Activated gamma-delta T cell treated with Interleukin-2 at 50 U/mL for 16 hours (primary cell): Measurements from ENCODE around the gene ELOVL6.
"Not testable (repeated sequence)": the region's sequence is repeated elsewhere in the genome, so short reads cannot be mapped to it uniquely, and the experiment has no call there.

Experiments used
- DNase-seq: peaks from one replicate; pipeline ENCODE4 v3.0.0-alpha.2; 2020

The ELOVL6 gene

GRCh38 chr4:110196206-110196870, 2.1 kb downstream of the ELOVL6 start:
- peak; percentile 20 for DNase-seq

DNA sequence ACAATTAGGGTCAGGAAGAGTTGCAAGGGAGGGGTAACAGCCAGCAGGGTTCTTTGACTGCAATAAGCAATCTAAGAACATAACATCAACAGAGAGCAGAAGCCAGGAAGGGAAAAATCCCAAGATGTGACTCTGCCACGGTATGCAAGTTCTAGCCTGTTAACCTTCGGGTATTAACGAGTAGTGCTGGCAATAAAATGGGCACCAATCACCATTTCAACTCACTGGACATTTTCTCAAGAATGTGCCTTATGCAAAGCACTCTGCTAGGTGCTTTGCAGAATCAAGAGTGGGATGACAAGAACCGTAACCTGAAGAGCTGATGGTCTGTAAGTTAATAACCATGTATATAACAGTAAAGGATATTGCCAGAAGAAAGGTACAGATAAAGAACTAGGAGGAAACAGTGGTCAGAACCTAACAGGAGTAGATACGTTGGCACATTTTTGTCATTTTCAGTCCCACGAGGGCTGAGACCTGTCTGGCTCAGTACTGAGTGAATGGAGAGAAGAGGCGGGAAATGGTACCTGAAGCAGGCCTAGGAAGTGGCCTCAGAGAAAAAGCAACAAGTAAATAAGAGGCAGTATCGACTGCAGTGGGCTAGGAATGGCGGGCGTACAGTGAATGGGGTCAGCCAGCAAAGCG, 2.7 kb downstream of the ELOVL6 start:
- peak; percentile 3 for DNase-seq

- peak; percentile 69 for DNase-seq
Measured at GRCh38 chr4:110193822-110194761, 4.3 kb downstream of the ELOVL6 start.

- DNase-seq: not testable (repeated sequence)
Measured at GRCh38 chr4:110193287-110193686, 5.1 kb downstream of the ELOVL6 start.

DNA sequence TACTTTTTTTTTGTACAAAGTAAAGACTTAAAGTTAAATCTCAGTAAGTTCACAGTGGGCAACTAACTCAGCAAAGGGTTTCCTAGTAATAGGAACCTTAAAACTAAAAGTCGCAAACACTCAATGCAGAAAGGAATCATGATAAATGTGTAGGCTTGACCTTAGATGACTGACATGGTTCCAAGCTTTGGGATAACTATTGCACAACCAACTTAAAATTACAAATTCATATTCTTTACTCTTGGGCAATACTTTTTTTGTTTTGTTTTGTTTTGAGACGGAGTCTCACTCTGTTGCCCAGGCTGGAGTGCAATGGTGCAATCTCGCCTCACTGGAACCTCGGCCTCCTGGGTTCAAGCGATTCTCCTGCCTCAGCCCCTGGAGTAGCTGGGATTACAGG, 8.2 kb downstream of the ELOVL6 start:
- no peak for DNase-seq

DNA sequence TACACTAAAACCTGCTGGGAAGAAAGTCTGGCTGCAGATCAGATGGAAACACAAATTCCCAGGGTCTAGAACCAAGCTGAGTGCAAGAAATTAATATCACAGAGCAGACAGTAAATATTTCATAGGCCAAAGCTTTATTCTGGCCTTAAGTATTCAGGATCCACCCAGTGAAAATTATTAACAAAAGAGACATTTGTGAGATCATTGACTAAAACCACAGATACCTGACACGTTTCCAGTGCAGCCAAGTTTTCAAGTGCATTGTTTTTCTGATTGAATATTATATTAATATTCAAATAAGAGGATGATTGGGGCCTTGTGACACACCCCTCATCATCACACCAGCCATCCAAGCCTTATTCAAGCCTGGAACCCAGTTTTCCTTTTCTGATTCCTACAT, 10.3 kb downstream of the ELOVL6 start:
- DNase-seq: no peak

- DNase-seq: no peak
Measured at GRCh38 chr4:110184791-110185155, 13.6 kb downstream of the ELOVL6 start.

DNA sequence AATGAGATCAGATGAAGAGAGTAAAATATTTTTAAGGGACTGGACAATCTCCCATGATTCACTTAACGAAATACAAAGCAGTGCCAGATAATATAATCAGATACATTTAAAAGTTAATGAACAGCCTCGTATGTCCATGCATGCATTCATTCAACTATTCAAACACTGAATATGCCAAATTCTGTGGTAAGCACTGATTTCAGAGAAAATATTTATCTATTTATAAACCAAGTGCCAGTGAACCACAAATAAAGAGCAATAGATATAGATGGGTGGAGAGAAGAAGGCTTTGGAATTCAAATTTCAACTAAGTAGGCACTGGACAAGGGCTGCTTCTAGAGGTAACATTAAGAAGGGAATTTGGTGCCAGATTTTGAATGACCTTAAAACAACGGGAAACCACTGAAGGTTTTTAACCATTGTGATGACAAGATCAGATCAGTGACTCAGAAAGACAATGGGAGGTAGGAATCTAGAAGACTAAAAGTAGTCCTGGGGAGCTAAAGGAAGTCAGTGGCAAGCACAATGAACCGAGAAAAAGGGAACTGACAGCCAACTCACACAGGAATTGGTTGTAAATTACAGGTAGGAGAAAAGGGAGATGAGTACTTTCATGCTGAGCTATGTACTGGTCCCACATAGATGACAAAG, 14.2 kb downstream of the ELOVL6 start:
- DNase-seq: no peak

GRCh38 chr4:110183643-110184042, 14.8 kb downstream of the ELOVL6 start:
- no peak for DNase-seq

DNA sequence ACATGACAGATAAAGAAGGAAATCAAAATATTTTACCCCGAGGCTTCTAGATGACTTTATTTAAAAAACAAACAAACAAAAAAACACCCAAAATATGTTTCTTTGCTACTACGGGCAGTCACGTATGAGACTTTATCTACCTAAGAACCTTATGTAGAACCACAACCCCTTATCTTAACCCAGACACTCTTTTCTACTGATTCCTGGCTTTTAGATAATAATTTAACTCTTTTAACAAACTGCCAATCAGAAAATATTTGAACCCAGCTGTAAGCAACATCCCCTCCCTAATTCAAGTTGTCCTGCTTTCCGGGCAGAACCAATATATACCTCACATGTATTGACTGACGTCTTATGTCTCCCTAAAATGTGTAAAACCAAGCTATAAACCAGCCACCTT, 15.4 kb downstream of the ELOVL6 start:
- DNase-seq: no peak

DNA sequence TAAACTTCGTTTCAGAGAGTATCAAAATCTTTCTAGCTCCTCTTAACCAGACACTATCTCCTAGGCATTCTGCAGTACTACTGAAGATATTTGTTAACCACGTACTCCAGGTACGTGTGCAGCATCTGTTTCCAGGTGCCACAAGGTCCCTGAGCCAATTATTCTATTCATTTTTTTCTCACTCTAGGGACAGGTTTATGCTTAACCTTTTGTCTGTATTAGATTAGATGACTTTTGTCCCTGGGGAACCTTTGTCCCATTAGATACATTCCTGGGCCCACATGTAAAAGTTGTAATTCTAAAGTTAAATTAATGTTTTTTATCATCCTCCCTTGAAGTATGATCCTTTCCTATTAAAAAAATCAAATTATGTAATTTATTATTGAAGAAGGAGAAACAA, 16.5 kb downstream of the ELOVL6 start:
- no peak for DNase-seq

DNA sequence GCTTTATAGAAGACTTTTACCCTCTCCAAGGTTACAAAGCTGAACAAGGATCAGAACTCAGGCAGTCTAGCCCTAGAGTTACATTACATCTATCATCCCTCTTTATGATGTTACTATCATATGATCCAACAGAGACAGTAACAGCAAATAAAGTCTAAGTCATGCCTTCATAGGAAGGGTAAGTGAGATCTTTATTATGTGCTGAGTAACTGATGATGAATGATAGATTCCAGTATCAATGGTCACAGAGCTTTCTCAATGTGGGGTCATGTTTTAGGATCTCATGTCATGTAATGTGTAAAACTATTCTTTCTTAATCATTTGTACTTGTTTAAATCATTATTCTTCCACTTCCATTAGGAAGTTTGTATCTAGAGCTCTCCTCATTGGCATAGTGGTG, 22.8 kb downstream of the ELOVL6 start:
- no peak for DNase-seq

- DNase-seq: no peak
Measured at GRCh38 chr4:110172972-110173371, 25.4 kb downstream of the ELOVL6 start.

- no peak for DNase-seq
Measured at GRCh38 chr4:110171971-110172370, 26.4 kb downstream of the ELOVL6 start.

GRCh38 chr4:110170861-110171260, 27.6 kb downstream of the ELOVL6 start:
- DNase-seq: no peak

- peak; percentile 63 for DNase-seq
Measured at GRCh38 chr4:110165382-110166286, 32.8 kb downstream of the ELOVL6 start.

- peak; percentile 9 for DNase-seq
Measured at GRCh38 chr4:110164856-110165255, 33.6 kb downstream of the ELOVL6 start.

DNA sequence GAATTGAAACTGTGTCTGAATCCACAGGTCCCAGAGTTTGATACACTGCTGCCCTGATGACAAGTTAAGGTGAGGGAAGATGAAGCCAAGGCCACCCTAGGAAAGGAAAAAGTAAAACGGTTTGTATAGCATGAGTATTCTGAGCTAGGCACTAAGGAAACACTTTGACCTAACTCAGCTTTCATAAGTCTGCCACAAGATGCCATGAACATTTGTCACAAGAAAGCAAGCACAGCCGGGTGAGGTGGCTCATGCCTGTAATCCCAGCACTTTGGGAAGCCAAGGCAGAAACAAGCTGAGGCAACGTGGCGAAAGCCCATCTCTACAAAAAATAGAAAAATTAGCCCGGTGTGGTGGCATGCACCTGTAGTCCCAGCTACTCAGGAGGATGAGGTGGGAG, 34.2 kb downstream of the ELOVL6 start:
- DNase-seq: no peak

- DNase-seq: no peak
Measured at GRCh38 chr4:110163327-110164069, 34.9 kb downstream of the ELOVL6 start.

DNA sequence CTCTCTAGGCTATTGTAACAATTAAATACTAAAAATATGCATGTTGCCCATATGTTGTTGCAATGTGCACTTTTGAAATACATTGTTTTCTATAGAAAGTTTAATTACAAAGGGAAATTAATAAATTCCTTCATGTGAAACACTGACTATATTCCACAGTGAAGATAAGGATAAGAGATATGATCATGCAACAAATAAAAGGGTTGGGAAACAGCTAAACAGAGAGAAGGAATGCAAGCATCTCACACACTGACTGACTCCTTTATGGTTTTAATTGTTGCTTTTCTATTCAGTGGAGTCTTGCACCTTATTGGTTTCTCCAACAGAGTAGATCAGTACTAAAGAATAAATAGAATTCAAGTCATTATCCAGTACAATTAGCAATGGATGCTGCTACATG, 37.8 kb downstream of the ELOVL6 start:
- no peak for DNase-seq

DNA sequence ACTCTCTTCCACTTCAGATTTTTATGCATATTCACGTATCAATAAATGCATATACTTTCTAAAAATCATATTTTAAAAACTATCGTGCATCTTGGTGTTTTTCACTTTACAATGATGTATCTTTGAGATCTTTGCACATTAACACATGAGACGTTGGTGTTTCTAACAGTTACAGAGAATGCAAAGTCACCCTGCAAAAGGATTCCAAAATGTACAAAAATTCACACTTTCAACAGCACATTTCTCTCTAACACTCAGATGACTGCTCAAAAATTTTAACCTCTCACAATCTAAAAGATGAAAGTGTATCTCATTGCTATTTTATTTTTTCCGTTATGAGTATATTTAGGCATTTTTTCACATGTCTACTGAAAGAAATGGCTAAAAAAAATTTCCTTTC, 38.9 kb downstream of the ELOVL6 start:
- DNase-seq: no peak
